Mucosa of gallbladder (tissue), 1 donor: ENCODE measurements around the gene INO80E. TPM values are rescaled to one million over a fixed set of nuclear protein-coding genes. Genes with fewer than 3 reads are reported as not detected.
"Not testable (repeated sequence)": the region's sequence is repeated elsewhere in the genome, so short reads cannot be mapped to it uniquely, and the experiment has no call there.

Source experiments
- DNase-seq: peaks from one replicate; pipeline ENCODE4 v3.0.0-alpha.2; 2020; ENCODE audit warnings: low spot score
- total RNA-seq: library from RNA; stranded (reverse); gene quantifications from one replicate; pipeline ENCODE4 v1.2.1, GENCODE V29; 2021
- donor health status: DM: no; HTN: no; CAD: no.

The INO80E gene
- total RNA-seq, 1 donor from 2014 or later, result 88.4 TPM

DNA sequence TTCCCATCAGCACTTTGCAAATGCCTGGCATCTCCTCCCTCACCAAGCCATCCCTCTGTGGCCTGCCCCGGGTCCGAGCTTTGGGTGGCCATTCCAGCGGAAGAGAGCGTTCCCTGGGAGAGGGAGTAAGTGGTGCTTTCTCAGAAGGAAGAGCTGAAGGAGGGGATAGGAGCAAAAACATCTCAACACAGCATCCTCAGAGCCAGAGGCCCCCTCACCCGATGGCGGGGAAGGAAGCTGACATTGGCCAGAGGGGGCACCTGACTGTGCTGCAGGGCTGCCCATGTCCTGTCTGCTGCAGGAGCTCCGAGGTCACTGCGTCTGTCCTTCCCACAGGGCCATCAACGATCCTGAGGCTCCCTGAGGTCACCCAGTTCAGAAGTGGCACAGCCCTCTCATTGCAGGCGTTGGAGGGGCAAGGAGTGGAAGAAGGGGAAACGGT, 35.5 kb downstream of the INO80E start:
- DNase-seq, result no peak

DNA sequence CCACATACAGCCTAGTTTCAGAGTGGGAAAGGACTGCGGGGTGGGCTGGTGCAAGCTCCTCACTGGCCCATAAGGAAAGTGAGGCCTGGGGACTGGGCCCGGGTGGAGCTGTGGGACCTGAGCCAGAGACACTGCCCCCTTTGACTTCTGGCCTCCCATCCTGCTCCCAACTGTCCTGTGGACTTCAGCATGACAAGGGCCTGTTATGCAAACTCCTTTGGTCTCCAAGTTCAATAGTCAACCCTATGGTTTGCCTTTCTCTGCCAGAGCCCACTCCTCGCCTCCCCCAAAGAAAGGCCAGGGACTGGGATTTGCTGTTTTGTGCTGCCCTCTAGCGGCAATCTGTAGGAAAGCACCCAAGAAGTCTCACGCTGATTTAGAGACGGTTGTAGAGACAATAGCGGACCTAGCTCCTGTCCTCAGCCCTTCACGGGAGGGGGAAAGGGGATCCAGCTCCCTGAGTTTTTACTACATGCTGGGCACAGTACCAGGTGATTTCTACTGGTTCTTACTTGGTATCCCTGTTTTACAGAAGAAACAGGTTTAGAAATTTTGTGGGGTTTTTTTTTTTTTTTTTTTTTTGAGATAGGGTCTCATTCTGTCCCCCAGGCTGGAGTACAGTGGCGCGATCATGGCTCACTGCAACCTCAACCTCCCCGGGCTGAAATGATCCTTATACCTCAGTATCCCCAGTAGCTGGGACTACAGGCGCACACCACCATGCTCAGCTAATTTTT, 36.2 kb downstream of the INO80E start:
- peak; percentile 57 for DNase-seq

DNA sequence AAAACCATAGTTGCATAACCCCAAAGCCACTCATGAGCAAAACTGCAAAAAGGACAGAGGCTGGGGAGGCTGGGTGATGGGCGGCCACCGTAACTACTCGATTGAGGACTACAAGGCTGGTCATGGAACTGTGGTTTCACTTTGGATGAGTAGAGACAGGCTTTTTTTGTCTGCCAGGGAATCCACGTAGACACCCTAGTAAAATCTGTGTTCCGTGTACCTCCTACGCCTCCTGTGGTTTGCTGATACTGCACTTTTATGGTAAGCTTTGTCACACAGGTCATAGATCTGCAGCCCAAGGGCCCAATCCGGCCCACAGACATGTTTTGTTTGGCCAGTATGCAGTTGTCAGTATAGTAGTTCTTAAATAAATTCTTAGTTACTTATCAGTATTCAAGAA, 37.2 kb downstream of the INO80E start:
- DNase-seq, result no peak

DNA sequence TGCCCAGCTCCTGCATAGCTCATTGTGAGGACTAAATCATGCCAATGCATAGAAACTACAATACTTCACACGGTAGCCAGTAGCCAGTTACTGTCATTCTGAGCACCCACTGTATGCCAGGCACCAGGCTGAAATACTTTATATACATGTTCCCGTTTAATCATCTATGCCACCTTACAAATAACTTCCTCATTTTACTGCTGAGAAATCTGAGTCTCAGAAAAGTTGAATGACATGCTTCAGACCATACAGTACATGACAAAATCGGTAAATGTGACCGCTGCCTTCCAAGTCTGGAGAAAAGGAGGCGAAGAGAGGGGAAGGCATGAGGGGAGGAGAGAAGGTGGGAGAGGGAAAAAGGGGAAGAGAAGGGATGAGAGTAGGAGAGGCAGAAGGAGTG, 44.2 kb downstream of the INO80E start:
- no peak for DNase-seq

DNA sequence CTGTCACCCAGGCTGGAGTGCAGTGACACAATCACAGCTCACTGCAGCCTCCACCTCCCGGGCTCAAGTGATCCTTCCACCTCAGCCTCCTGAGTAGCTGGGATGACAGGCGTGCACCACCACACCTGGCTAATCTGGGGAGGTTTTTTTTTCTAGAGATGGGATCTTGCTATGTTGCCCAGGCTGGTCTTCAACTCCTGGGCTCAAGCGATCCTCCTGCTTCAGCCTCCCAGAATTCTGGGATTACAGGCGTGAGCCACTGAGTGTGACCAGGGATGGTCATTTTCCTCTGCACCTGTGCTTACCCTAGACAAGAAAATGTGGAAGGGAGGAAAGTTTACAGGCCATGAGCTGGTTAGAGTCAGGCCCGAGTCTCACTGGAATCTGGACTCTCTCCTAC, 44.6 kb downstream of the INO80E start:
- DNase-seq, result not testable (repeated sequence)

DNA sequence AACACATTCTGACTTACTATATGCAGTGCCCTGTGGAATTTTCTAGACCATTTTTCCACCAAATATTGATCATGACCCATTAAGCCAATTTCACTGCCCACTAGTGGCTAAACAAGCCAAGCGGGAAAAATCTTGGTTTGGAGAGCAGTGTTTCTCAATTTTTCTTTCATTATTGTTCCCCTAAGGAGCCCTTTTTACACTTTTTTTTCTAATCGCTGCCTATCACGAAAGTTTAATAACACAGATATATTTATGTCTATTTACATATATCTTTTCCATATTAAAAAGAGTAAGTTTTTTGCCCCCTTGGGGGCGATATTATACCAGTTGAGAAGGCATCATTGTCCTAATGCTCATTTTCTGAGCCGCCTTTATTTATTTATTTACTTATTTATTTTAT, 45.8 kb downstream of the INO80E start:
- DNase-seq, result no peak

DNA sequence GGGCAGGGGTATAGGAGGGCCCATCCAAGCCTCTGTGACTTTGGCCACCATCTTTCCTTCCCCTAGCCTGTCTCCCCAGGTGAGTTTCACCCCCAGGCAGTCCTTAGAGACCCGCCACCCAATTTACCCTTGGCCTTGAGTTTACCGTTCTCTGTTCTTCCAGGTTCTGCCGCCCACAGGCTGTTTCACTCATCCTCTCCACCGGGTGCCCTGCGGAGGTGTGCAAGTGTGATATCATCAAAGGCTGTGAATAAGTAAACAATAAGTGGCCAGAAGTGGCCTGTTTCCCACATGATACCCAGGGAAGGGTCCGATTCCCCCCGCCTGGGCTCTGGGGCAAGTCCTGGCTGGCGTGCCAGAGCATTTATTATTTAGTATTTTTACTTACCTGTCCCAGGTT, 50.1 kb downstream of the INO80E start:
- no peak for DNase-seq

DNA sequence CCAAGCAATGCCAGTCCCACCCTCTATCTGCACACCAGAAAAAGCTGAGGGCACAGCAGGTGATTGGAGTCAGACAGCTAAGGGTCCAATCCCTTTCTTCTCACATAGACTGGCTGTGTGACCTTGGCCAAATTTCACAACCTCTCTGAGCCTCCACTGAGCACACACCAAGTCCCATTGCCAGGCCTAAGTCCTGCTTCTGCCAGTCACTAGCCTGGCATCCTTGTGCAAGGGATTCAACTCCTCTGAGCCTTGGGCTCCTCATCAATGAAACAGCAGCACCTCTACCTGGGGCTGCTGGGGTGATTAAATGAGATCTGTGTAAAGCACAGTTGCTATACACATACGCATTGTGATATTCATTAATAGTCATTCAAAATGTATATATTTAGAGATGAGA, 50.5 kb downstream of the INO80E start:
- no peak for DNase-seq

DNA sequence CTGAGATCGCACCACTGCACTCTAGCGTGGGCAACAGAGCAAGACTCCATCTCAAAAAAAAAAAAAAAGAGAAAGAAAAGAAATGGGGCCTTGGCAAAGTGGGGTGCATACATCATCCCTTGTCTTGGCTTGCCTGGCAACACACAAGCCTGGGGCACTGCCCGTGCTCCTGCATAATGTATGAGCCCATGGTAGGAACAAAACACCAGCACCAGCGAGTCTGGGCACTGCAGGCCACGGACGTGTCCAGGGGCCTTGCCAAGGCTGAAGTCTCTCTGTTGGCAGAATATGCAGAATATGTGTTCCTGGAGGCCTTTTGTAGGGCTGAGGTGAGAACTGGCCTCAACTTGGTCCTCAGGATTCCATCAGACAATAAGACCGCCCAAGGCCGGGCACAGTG, 53.8 kb downstream of the INO80E start:
- DNase-seq, result no peak

DNA sequence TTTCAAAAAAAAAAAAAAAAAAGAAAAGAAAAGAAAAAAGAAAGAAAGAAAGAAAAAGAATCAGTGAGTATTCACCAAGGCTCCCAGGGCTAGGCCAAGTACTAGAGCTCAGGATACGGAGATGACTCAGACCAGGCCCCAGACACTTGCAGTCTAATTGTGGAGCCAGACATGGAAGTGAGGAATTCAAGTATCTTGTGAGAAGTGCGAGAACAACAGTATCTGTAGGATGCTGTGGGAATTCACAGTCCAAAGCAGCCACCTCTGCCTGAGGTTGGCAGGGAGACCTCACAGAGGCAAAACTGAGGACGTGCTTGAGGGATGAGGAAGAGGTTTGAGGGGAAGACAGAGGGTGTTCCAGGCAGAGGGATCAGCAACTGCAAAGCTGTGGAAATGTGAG, 55.5 kb downstream of the INO80E start:
- DNase-seq, result no peak

DNA sequence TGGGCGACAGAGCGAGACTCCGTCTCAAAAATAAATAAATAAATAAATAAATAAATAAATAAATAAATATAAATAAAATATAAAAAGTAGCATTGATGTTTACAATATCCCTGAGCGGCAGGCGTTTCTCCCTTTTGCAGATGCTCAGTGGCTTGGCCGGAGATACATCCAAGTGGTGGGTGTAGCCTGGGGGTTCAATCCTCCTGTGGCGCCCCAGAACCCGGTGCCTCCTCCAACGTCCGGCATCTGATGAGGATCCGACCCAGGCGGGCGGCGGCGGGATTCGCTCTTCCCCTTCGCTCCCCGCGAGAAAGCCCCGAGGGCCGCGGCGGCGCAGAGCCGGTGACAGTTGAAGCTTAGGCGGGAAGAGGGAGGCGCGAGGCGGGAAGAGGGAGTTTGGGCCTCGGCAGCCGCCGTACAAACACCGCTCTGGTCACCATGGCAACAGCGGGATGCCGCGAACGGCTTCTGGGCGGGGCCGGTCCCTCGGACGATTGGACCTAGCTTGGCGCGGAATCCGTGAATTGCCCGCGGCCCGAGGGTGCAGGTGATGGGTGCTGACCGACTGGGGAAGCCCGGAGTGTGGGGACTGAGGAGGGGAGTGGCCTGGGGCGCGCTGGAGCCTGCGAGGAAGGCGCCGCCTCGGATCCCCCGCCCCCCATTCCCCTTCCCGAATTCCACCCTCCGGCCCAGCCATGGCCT, 56.8 kb downstream of the INO80E start:
- DNase-seq, result peak; percentile 94

DNA sequence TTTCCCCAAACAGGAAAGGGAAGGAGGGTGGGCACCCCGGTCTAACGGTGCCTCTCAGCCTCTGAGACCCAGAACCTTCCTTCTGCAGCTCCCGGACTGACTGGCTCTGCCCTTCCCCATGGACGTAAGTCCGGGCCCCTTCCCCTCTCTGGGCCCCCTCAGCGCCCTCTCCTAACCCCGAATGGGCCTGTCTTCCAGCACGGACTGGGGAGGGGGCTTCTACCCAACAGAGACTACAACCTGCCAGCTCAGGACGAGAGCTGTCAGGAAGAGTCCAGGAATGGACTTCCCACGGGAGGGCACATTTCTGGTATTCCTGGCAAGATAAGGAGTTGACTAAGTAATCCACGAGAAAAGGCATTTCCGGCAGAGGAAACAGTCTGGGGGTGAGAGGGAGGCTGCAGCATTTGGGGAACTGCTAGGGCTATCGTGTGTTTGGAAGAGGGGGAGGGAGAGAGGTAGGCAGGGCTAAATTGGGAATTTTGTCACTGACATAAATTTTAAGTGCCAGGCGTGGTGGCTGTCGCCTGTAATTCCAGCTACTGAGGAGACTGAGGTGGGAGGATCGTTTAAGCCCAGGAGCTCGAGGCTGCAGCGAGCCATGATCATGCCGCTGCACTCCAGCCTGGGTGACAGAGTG, 57.5 kb downstream of the INO80E start:
- no peak for DNase-seq

DNA sequence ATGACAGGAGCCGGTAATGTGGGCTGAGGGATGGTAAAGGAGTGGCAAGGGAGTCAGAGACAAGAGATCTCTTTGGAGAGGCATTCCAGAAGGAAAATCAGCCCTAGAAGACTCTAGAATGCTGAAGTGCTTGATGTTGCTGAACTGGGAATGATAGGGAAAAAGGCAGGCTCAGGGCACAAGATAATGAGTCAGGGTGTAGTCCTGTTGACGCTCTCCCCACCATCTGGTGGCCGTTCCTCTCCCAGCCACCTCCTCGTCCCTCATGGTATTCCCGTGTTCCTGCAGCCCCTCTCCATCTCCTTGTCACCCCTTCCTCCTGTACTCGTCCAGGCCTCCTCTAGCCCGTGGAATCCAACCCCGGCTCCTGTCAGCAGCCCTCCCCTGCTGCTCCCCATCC, 58.4 kb downstream of the INO80E start:
- no peak for DNase-seq

DNA sequence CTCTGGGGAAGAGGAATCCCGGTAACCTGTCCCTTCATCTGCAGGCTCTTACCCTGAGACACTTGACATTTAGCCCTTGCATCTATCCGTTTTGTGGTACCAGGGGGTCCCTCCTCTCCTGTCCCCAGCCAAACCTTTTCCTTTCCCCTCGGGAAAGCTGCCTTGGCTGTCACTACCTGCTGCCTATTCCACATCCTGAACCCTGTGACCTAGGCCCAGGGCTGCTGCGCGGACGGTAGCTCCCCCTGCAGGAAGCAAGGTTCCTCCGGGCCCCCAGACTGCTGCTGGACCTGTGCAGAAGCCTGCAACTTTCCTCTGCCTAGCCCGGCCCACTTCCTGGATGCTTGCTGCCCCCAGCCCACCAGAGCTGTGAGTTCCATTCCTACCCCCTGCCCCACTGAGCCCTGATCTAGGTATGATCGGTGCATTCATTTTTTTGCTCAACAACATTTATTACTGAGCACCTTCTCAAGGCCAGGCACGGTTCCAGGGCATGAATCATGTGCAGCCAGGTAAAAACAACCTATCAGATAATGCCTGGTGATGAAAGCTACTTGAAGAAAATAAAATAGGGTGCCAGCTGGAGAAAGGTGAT, 59.0 kb downstream of the INO80E start:
- DNase-seq, result peak; percentile 41

Other genes with a start within 250 kb of the INO80E start
- gene ZG16, start 218.0 kb upstream of the INO80E start, total RNA-seq, result not detected
- gene KIF22, start 205.5 kb upstream of the INO80E start, total RNA-seq, result 21.6 TPM
- gene MAZ, start 189.7 kb upstream of the INO80E start, total RNA-seq, result 192 TPM
- 20.8 TPM for gene PRRT2, start 184.0 kb upstream of the INO80E start, total RNA-seq
- 38.9 TPM for gene PAGR1, start 180.1 kb upstream of the INO80E start, total RNA-seq
- 253 TPM for gene MVP, start 175.8 kb upstream of the INO80E start, total RNA-seq
- 110 TPM for gene CDIPT, start 133.0 kb upstream of the INO80E start, total RNA-seq
- 113 TPM for gene SEZ6L2, start 96.7 kb upstream of the INO80E start, total RNA-seq
- 94.5 TPM for gene ASPHD1, start 95.8 kb upstream of the INO80E start, total RNA-seq
- gene KCTD13, start 70.0 kb upstream of the INO80E start, total RNA-seq, result 28.4 TPM
- 167 TPM for gene TMEM219, start 34.2 kb upstream of the INO80E start, total RNA-seq
- 67.3 TPM for gene TAOK2, start 22.4 kb upstream of the INO80E start, total RNA-seq
- gene HIRIP3, start 624 bp upstream of the INO80E start, total RNA-seq, result 16.3 TPM
- 18.8 TPM for gene DOC2A, start 14.8 kb downstream of the INO80E start, total RNA-seq
- not detected for gene C16orf92, start 27.0 kb downstream of the INO80E start, total RNA-seq
- not detected for gene TLCD3B, start 35.0 kb downstream of the INO80E start, total RNA-seq
- gene ALDOA, start 69.5 kb downstream of the INO80E start, total RNA-seq, result 1,422 TPM
- gene PPP4C, start 79.8 kb downstream of the INO80E start, total RNA-seq, result 95.3 TPM
- 3.7 TPM for gene TBX6, start 95.7 kb downstream of the INO80E start, total RNA-seq
- 81.7 TPM for gene YPEL3, start 100.0 kb downstream of the INO80E start, total RNA-seq
- gene GDPD3, start 117.3 kb downstream of the INO80E start, total RNA-seq, result 11.2 TPM
- gene MAPK3, start 127.0 kb downstream of the INO80E start, total RNA-seq, result 109 TPM
- gene CORO1A, start 187.4 kb downstream of the INO80E start, total RNA-seq, result 58.5 TPM
- 59.4 TPM for gene BOLA2B, start 197.4 kb downstream of the INO80E start, total RNA-seq
- 70.4 TPM for gene SLX1A, start 197.6 kb downstream of the INO80E start, total RNA-seq
- 19.4 TPM for gene SULT1A3, start 203.0 kb downstream of the INO80E start, total RNA-seq